HCEC 1CT (cell line): ENCODE measurements around the gene ITGB1.
"Not testable (repeated sequence)": the region's sequence is repeated elsewhere in the genome, so short reads cannot be mapped to it uniquely, and the experiment has no call there.

Experiments used
- DNase-seq: peaks from one replicate; pipeline ENCODE4 v3.0.0-alpha.2; 2017

Gene ITGB1

GRCh38 chr10:32980242-32980557, 22.2 kb upstream of the ITGB1 start:
- DNase-seq: no peak

DNA sequence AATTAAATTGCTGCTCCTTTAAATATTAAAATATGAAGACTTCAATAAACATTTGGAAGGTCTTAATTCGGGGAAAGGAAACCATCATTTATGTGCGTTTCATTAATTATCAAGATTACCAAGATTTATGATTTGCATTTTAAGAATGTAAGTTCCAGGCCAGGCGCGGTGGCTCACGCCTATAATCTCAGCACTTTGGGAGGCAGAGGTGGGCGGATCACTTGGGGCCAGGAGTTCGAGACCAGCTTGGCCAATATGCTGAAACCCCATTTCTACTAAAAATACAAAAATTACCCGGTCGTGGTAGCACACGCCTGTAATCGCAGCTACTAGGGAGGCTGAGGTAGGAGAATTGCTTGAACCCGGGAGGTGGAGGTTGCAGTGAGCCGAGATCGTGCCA, 21.7 kb upstream of the ITGB1 start:
- DNase-seq: not testable (repeated sequence)

GRCh38 chr10:32979041-32979440, 21.0 kb upstream of the ITGB1 start:
- peak; percentile 35 for DNase-seq

GRCh38 chr10:32977846-32978809, 20.1 kb upstream of the ITGB1 start:
- not testable (repeated sequence) for DNase-seq

DNA sequence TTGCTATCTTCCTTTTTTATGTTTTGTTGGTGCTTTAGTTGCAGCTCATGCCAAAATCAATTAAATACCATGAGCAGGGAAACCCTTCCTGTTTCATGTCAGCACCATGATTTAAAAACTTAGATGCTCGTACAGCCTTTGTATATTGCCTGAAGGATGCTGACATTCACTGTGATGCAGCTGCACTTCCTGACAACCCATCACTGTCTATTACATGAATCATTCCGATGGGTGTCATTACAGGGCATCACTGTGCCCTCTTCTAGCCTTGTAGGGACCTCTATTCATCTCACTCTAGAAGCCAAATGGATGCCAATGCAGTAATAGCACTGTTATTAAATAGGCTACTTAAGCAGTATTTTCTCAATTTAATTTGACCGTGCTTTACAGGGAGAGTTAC, 18.3 kb upstream of the ITGB1 start:
- no peak for DNase-seq

DNA sequence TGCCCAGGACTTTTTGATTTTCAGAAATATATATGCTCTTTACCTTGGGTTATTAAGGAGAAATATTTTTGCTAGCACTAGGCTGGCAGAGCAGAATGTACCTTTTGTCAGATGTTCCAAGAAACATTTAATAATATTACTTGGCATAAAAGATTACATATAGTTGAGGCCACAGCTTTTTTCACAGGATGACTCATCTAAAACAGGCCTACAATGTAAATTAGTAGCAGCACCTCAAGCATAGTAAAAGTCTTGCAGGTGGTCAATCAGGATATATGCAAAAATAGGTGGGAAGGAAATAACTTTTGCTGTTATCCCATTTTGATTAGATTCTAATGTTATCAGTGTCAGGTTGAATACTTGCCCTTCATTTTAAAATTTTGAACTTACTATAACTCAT, 14.9 kb upstream of the ITGB1 start:
- DNase-seq: no peak

DNA sequence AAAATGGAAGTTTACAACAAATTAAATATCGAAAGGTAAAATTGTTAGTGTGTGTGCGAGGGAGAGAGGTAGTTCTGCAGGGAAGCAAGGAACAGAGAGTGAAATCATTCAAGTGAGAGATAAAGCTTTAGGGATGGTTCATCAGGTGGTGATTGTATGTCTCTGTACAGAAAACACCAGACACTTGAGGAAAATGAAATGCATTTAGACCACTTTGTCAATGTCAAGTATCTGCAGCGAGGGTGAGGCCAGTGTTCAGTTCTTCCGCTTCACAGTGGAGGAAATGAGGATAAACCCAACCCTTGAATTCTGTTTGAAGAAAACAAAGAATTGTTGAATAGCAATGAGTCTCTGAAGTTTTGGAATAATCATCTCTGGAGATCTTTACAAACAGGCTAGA, 14.4 kb upstream of the ITGB1 start:
- no peak for DNase-seq

- no peak for DNase-seq
Measured at GRCh38 chr10:32971536-32972091, 13.6 kb upstream of the ITGB1 start.

- DNase-seq: no peak
Measured at GRCh38 chr10:32970910-32971309, 12.9 kb upstream of the ITGB1 start.

- DNase-seq: no peak
Measured at GRCh38 chr10:32964270-32964669, 6.2 kb upstream of the ITGB1 start.

DNA sequence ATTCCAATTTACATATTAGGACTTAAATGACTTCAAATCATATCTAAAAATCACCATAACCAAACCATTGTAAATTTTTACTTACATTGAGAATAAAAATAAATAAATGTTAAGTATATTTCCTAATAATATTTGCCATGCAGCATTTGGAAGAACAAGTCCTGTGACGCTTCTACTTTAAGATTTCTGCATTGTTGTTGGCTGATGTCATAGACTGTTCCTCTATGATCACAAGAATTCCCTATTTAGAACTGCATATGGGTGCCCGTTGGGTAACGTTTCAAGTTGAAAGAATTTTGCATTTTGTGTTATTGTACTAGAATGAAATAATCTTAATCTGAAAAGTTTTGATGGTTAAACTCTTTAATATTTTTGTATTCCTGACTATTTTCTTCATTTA, 5.1 kb upstream of the ITGB1 start:
- DNase-seq: peak; percentile 91

GRCh38 chr10:32962521-32962920, 4.5 kb upstream of the ITGB1 start:
- DNase-seq: peak; percentile 38

GRCh38 chr10:32961895-32962369, 3.9 kb upstream of the ITGB1 start:
- peak; percentile 97 for DNase-seq

DNA sequence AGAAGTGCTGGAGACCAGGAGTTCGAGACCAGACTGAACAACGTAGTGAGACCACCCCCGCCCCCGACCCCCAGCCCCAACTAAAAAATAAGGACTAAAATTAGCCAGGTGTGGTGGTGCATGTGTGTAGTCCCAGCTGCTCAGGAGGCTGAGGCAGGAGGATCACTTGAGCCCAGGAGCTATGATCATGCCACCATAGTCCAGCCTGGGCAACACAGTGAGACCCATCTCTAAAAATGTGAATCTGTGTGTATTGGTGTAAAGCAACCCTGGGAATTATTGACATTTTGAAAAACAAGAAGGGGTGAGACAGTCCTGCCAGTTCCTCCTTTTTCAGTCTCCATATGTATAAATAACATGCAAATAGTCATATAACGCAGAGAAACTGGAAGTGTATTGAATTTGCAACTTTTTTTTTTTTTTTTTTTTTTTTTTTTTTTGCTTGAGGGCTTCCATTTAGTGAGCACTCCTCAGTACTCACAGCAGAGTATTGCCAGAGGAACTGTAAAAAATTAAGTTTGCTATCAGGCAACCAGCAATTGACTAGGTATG, 3.4 kb upstream of the ITGB1 start:
- DNase-seq: no peak

- DNase-seq: peak; percentile 35
Measured at GRCh38 chr10:32960022-32960421, 2.0 kb upstream of the ITGB1 start.

DNA sequence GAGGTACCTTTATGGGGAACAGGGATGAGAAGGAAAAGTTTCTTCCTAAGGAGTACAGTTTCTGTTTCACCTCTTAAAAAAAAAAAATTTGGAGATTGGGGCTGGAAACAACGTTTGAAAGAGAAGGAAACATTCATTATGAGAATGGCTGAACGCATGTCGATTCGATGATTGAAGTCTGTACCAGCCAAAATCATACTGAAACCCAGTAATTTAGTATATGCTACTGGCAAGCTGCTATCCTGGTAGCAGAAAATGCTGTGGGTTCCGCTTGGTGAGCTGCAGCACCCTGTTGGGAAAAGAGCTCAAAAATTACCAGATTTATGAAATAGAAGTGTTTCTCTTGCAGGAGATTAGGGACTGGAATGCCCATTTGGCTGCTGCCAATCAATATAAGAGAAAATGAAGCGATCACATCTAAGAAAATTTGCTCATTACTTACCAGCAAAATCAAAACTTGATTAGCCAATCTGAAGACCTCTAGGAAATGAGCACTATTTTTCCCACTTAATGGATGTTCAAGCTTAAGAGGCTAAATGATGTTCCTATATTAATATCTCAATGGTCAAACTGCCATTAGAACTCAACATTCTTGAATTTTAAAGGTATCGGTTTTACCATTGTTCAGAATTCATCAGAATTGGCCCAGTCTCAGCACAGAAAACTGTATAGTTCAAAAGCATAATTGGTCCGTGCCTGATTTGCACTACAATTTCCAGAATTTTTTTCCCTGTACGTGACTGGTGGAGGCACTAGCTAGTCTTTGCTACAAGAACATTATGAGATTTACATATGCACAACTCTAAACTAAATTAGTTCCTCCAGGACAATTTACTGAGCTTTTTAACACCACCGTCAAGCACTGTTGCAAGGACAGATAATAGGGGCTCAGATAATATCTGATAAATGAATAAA, 1.2 kb upstream of the ITGB1 start:
- peak; percentile 37 for DNase-seq

DNA sequence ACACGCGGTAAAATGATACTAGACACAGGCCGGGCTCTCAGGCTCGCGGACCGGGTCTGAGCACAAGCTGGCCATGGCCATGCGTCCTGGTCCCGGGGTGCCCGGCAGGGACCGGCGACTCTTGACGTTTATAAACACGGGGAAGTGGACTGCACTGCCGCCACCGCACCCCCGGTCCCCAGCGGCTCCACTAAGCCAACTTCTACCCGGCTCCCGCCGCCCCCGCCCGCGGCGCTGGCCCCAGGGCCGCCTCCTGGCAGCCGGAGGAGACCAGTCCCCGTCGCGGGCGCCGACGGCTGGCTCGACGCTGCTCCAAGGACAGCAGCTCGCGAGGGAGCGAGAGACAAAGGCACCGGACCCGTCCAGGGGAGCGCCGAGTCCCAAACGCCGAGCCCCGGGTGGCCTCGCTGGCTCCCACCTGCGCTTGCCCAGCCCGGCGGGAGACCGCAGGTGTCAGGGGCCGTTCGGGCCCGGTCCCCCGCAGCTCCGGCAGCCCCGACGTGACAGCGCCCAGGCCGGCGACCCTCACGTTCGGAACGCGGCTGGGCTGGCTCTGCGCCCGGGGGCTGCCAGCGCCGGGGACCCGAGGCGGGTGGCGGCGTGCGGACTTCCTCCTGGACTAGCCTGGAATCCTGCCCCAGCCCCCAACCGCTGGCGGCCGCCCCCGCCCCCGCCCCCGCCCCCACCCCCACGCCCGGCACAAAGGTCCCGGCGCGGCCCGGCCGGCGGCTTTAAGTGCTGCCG, 517 bp downstream of the ITGB1 start:
- no peak for DNase-seq

DNA sequence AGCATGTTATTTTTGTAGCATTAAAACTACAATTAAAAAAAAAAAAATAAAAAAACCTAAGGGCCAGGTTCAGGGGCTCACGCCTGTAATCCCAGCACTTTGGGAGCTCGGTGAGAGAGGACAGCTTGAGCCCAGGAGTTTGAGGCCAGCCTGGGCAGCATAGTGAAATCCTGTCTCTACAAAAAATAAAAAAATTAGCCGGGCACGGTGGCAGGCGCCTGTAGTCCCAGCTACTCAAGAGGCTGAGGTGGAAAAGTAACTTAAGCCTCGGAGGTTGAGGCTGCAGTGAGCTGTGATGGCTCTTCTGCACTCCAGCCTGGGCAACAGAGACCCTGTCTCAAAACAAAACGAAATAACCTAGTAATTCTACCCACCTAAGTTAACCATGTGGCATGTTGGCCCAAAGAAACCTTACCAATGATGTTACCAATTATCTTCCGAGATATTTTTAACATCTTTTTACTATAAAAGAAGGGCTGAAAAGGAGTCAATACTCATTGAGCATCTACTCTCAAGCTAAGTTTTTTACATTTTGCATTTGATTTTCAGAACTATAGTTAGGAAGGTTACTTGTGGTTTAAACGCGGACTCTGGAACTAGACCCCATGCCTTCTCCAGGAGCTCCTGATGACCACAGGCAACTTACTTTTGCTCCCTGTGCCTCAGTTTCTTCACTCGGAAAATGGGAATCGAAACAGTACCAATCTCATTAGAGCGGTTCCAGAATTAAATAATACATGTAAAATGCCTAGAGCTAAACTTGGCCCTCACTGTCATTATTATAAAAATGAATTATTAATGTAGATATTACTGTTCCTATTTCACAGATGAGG, 1.4 kb downstream of the ITGB1 start:
- DNase-seq: no peak

GRCh38 chr10:32955790-32956189, 2.2 kb downstream of the ITGB1 start:
- no peak for DNase-seq

- no peak for DNase-seq
Measured at GRCh38 chr10:32955299-32955772, 2.7 kb downstream of the ITGB1 start.
